ENCODE results near the gene JAG2. TPM values are rescaled to one million over a fixed set of nuclear protein-coding genes. Genes with fewer than 3 reads are reported as not detected.

JAG2 gene
- total RNA-seq, 1 donor from 2014 or later, result 3.8 TPM

Small RNA genes within 50 kb of the gene (microRNA-seq; reads per million reads assigned to microRNA genes)
- gene MIR6765 (ENCODE audit: borderline number of aligned reads, unreplicated experiment), result not detected

Other genes starting within 250 kb of the JAG2 start
- gene PLD4, start 243.9 kb downstream of the JAG2 start, total RNA-seq, result 0.05 TPM in 1 of 2 replicates, not detected in the other
- gene AHNAK2, start 190.4 kb downstream of the JAG2 start, total RNA-seq, result 1.1 and 1.2 TPM in 2 replicates
- gene CLBA1, start 183.0 kb downstream of the JAG2 start, total RNA-seq, result 20.1 and 20.8 TPM in 2 replicates
- 21.5 and 22.9 TPM in 2 replicates for gene CDCA4, start 147.7 kb downstream of the JAG2 start, total RNA-seq
- 0.57 and 0.69 TPM in 2 replicates for gene GPR132, start 103.3 kb downstream of the JAG2 start, total RNA-seq
- gene NUDT14, start 12.5 kb upstream of the JAG2 start, total RNA-seq, result 66.6 and 68.5 TPM in 2 replicates
- 31.6 and 31.9 TPM in 2 replicates for gene BTBD6, start 79.8 kb upstream of the JAG2 start, total RNA-seq
- gene BRF1, start 132.2 kb upstream of the JAG2 start, total RNA-seq, result 49.3 and 49.9 TPM in 2 replicates
- 177 and 193 TPM in 2 replicates for gene PACS2, start 146.0 kb upstream of the JAG2 start, total RNA-seq
- gene TEX22, start 229.8 kb upstream of the JAG2 start, total RNA-seq, result 2.4 and 3.5 TPM in 2 replicates